Gastrocnemius medialis (tissue), 4 donors: ENCODE data around the gene TNPO3.

Source experiments
- POLR2A ChIP-seq, 2 donors: fragments of 450-650 bp; IDR thresholded peaks; one replicate each; pipeline ENCODE4 v1.6.1; 2017; ENCODE audit warnings: antibody characterized with exemption in 2 of 2, mild to moderate bottlenecking in 2 of 2, moderate library complexity in 2 of 2
- TF ChIP-seq, protein P1 (sequence below), 5 experiments: fragments of 450-650 bp in 3 of 5; fragments of 200-600 bp in 2 of 5; sonication (generic) in 2 of 5; IDR thresholded peaks in 4 of 5; conservative IDR thresholded peaks in 1 of 5; 1 replicate in 4 of 5; 2 replicates in 1 of 5; pipeline ENCODE4 v1.5.1; 2016 to 2019; ENCODE audit warnings: antibody characterized with exemption in 5 of 5, mild to moderate bottlenecking in 3 of 5, moderate library complexity in 3 of 5

DNA sequence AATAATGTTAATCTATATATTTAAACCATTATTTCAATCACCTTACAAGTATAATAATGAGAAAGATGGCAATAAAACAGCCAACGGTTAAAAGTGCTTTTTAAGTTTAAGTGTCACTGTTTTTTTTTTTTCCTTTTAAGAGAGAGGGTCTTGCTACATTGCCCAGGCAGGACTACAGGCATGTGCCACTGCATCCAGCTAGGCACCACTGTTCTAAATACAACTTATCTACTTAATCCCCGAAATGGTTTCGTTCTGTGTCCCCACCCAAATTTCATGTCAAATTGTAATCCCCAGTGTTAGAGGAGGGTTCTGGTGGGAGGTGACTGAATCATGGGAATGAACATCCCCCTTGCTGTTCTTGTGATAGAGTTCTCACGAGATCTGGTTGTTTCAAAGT lies 49.7 kb downstream of the TNPO3 start:
- TF ChIP-seq, protein P1, sequence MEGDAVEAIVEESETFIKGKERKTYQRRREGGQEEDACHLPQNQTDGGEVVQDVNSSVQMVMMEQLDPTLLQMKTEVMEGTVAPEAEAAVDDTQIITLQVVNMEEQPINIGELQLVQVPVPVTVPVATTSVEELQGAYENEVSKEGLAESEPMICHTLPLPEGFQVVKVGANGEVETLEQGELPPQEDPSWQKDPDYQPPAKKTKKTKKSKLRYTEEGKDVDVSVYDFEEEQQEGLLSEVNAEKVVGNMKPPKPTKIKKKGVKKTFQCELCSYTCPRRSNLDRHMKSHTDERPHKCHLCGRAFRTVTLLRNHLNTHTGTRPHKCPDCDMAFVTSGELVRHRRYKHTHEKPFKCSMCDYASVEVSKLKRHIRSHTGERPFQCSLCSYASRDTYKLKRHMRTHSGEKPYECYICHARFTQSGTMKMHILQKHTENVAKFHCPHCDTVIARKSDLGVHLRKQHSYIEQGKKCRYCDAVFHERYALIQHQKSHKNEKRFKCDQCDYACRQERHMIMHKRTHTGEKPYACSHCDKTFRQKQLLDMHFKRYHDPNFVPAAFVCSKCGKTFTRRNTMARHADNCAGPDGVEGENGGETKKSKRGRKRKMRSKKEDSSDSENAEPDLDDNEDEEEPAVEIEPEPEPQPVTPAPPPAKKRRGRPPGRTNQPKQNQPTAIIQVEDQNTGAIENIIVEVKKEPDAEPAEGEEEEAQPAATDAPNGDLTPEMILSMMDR (IDR thresholded peaks at IDR 0.05 in 4 of 5, conservative IDR thresholded peaks at IDR 0.05 in 1 of 5): no peak
- no peak for TF ChIP-seq POLR2A (IDR thresholded peaks at IDR 0.05)
